ENCODE results near the gene AHCTF1.

DNA sequence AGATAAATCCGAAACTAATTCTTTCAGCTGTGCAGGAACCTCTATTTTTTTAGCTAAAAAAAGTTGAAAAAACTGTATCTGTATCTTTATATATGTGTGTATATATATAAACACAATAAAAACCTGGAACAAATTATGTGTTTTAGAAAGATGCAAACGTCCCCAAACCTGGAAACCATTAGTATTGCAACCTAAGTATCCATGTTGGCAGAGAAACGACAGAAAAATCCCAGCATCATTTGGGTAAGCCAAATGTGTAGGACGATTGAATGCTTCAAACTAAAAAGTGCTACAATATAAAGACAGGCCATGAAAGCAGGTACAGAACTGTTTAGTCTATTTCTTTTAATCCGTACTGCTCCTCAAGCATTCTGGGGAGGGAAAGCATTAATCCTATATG, 87.9 kb downstream of the AHCTF1 start:
- no peak for TF ChIP-seq POLR2A (IDR thresholded peaks at IDR 0.05)
- no peak for TF ChIP-seq POLR2AphosphoS5 (IDR thresholded peaks at IDR 0.05)
- TF ChIP-seq, protein P1, sequence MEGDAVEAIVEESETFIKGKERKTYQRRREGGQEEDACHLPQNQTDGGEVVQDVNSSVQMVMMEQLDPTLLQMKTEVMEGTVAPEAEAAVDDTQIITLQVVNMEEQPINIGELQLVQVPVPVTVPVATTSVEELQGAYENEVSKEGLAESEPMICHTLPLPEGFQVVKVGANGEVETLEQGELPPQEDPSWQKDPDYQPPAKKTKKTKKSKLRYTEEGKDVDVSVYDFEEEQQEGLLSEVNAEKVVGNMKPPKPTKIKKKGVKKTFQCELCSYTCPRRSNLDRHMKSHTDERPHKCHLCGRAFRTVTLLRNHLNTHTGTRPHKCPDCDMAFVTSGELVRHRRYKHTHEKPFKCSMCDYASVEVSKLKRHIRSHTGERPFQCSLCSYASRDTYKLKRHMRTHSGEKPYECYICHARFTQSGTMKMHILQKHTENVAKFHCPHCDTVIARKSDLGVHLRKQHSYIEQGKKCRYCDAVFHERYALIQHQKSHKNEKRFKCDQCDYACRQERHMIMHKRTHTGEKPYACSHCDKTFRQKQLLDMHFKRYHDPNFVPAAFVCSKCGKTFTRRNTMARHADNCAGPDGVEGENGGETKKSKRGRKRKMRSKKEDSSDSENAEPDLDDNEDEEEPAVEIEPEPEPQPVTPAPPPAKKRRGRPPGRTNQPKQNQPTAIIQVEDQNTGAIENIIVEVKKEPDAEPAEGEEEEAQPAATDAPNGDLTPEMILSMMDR (IDR thresholded peaks at IDR 0.05) = no peak
